Erythroblast (primary cell): ENCODE measurements around the gene VNN1.

Source experiments
- GATA1 ChIP-seq: IDR thresholded peaks from 2 replicates; pipeline ENCODE4 v1.6.1; 2011; ENCODE audit warnings: low read depth, mild to moderate bottlenecking, control low read depth, low read length, moderate library complexity
- POLR2A ChIP-seq: IDR thresholded peaks from 2 replicates; pipeline ENCODE4 v1.6.1; 2011; ENCODE audit warnings: mild to moderate bottlenecking, low read length

- TF ChIP-seq POLR2A (no peak), GATA1 (no peak)
These were observed 47.7 kb downstream of the VNN1 start for GRCh38 chr6:132666118-132666517.
